ENCODE data around the gene DCX. TPM values are rescaled to one million over a fixed set of nuclear protein-coding genes. Genes with fewer than 3 reads are reported as not detected.

DCX gene
- total RNA-seq, result not detected in 2 replicates

DNA sequence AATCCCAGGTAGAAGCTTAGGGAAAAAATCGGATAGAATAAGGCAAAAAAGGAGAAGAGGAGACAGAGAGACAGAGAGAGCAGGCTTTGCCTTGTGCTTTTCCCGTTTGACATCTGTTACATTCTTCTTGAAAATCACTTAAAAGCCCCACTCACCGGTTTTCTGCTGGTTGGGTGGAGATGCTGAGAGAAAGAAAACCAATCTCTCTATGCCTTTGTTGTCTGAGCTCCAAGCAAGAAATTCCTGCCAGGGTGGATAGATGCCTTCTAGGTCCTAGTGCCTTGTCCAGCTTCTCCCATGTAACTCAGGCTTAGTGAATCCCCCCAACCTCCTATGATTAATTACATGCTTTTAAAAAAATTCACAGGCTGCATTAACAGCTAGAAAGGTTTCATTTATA lies at the start of gene DCX:
Gene DCX, minus strand, starts transcription at position 210 of the 400 bp plus-strand sequence. CDS start 1,794 bp downstream, outside the sequence.

DNA sequence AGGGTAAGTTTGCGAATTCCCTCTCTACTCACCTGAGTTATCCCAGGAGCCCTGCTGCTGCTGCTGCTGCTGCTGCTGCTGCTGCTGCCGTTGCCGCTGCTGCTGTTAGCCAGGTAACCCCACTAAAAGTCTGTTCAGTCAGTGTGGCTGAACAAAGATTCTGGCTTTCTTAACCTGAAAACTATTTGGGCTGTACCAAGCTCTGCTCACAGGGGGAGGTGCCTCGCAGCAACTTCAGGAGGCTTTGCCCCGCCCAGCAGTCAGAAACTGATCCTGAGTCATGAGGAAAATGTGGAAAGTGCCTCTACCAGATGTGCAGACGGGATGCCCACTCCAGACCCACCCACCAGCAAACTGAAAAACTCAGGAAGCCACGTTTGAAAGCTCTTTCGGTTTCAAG lies 141.7 kb downstream of the DCX start, which contains the start of gene CAPN6:
Gene CAPN6, minus strand, starts transcription at position 145 of the 400 bp plus-strand sequence. CDS start 6,547 bp downstream, outside the sequence.

Small RNA genes within 50 kb of the gene (small RNA-seq; reads per million reads assigned to genes)
- 2.8 reads per million, percentile 59 among the genes with 10 or more reads in this experiment for gene RNU6-496P

Other genes starting within 250 kb of the DCX start
- gene CAPN6, start 141.7 kb downstream of the DCX start, total RNA-seq, result 0.12 and 0.16 TPM in 2 replicates
- not detected in 2 replicates for gene SERTM2, start 99.5 kb upstream of the DCX start, total RNA-seq